SU-DHL-6 (cell line): ENCODE results near the gene MEF2A.

Experiments
- H2AFZ ChIP-seq: fragments of 200-600 bp; sonication (generic); 2 replicates; pipeline ENCODE4 v1.6.1; 2014; ENCODE audit warnings: low read depth, mild to moderate bottlenecking, moderate library complexity, mixed read lengths, antibody characterized with exemption, low read length; ENCODE audit not compliant: severe bottlenecking
- H3F3A ChIP-seq: fragments of 200-600 bp; shearing (Covaris generic); 2 replicates; pipeline ENCODE4 v1.6.0; 2016; ENCODE audit warnings: antibody characterized with exemption, mild to moderate bottlenecking; ENCODE audit not compliant: insufficient read depth
- H3K27ac ChIP-seq: fragments of 200-600 bp; sonication (generic); 2 replicates; pipeline ENCODE4 v1.5.1; 2016; ENCODE audit warnings: low read depth, mild to moderate bottlenecking, low read length, moderate library complexity, mixed read lengths
- H3K27me3 ChIP-seq: fragments of 200-600 bp; sonication (generic), shearing (Covaris generic); 2 replicates; pipeline ENCODE4 v1.6.0; 2014; ENCODE audit warnings: mild to moderate bottlenecking, low read length
- H3K36me3 ChIP-seq: fragments of 200-600 bp; sonication (generic); 2 replicates; pipeline ENCODE4 v1.6.1; 2014; ENCODE audit warnings: mild to moderate bottlenecking, low read length, mixed read lengths
- H3K4me2 ChIP-seq: fragments of 300-600, 200-600 bp; shearing (Covaris generic), sonication (generic); 2 replicates; pipeline ENCODE4 v1.6.0; 2014; ENCODE audit warnings: low read length, low read depth, mild to moderate bottlenecking; ENCODE audit not compliant: poor library complexity, severe bottlenecking
- H3K4me3 ChIP-seq: fragments of 200-600 bp; sonication (generic); 2 replicates; pipeline ENCODE4 v1.5.1; 2014; ENCODE audit warnings: antibody characterized with exemption, low read length, mild to moderate bottlenecking, mixed read lengths; ENCODE audit not compliant: insufficient read depth, poor library complexity, severe bottlenecking
- H3K79me2 ChIP-seq: fragments of 200-600 bp; sonication (generic); 2 replicates; pipeline ENCODE4 v1.6.1; 2014; ENCODE audit warnings: mild to moderate bottlenecking, low read length, moderate library complexity; ENCODE audit not compliant: insufficient read depth
- H3K9ac ChIP-seq: fragments of 200-600 bp; sonication (generic); 2 replicates; pipeline ENCODE4 v1.7.0; 2014; ENCODE audit warnings: mild to moderate bottlenecking, low read length
- H3K9me2 ChIP-seq: fragments of 200-600 bp; sonication (generic); replicated peaks from 2 replicates; pipeline ENCODE4 v1.6.1; 2014; ENCODE audit warnings: low read length; ENCODE audit not compliant: insufficient read depth
- H3K9me3 ChIP-seq: fragments of 200-600 bp; sonication (generic); 2 replicates; pipeline ENCODE4 v1.6.1; 2014; ENCODE audit warnings: low read length, mixed read lengths; ENCODE audit not compliant: insufficient read depth
- H4K20me1 ChIP-seq: fragments of 200-600 bp; sonication (generic); 2 replicates; pipeline ENCODE4 v1.6.1; 2014; ENCODE audit warnings: low read depth, mild to moderate bottlenecking, antibody characterized with exemption, low read length, moderate library complexity, mixed read lengths
- EZH2phosphoT487 ChIP-seq: fragments of 200-600 bp; sonication (generic), shearing (Covaris generic); conservative IDR thresholded peaks from 2 replicates; pipeline ENCODE4 v1.6.1; 2018; ENCODE audit warnings: mild to moderate bottlenecking, antibody characterized with exemption, low read length, moderate library complexity, mixed read lengths
- TF ChIP-seq, protein P1 (sequence below): fragments of 200-600 bp; sonication (generic); IDR thresholded peaks from one replicate; pipeline ENCODE4 v1.5.1; 2017; ENCODE audit warnings: antibody characterized with exemption, mild to moderate bottlenecking, low read length, moderate library complexity; ENCODE audit not compliant: insufficient read depth, poor library complexity, severe bottlenecking

MEF2A gene

DNA sequence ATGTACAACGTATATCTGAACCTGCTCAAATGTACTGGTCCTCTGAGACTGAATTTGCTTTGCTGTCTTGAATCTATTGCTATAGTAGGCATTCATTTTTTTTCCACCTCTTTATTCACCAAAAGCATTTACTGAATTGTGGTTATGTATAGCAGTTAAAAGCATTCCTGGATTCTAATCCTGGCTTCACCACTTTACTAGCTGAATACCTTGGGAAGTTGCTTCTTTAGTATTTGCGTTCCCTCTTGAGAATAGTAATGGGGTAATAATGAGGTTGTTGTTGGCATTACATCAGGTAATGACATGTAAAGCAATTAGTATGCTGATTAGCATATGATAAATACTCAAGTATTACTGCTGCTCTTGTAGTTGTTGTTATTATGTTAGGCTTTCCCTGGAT lies 29.1 kb downstream of the MEF2A start:
- no peak overlapping the region for H3K27ac ChIP-seq
- H3K9me2 ChIP-seq: no peaks in the 10 kb centered on the region
- H3K27me3 ChIP-seq: no peaks in the 10 kb centered on the region
- H3K9me3 ChIP-seq: peaks cover 4% of the 10 kb centered on the region; the same call in 1 of the 2 replicates
- no peak overlapping the region for H3K4me2 ChIP-seq
- peaks cover 94% of the 10 kb centered on the region for H3K79me2 ChIP-seq
- H3K36me3 ChIP-seq: peaks cover 20% of the 10 kb centered on the region
- no peak for TF ChIP-seq EZH2phosphoT487
- TF ChIP-seq, protein P1, sequence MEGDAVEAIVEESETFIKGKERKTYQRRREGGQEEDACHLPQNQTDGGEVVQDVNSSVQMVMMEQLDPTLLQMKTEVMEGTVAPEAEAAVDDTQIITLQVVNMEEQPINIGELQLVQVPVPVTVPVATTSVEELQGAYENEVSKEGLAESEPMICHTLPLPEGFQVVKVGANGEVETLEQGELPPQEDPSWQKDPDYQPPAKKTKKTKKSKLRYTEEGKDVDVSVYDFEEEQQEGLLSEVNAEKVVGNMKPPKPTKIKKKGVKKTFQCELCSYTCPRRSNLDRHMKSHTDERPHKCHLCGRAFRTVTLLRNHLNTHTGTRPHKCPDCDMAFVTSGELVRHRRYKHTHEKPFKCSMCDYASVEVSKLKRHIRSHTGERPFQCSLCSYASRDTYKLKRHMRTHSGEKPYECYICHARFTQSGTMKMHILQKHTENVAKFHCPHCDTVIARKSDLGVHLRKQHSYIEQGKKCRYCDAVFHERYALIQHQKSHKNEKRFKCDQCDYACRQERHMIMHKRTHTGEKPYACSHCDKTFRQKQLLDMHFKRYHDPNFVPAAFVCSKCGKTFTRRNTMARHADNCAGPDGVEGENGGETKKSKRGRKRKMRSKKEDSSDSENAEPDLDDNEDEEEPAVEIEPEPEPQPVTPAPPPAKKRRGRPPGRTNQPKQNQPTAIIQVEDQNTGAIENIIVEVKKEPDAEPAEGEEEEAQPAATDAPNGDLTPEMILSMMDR: no peak
- H3K9ac ChIP-seq: no peak overlapping the region
- H3K4me3 ChIP-seq: no peak overlapping the region
- H4K20me1 ChIP-seq: peaks cover 8% of the 10 kb centered on the region
- H3F3A ChIP-seq: 0 out of 2 replicates have a peak, but pooled peaks cover 6% of the 10 kb centered on the region
- H2AFZ ChIP-seq: no peak overlapping the region

DNA sequence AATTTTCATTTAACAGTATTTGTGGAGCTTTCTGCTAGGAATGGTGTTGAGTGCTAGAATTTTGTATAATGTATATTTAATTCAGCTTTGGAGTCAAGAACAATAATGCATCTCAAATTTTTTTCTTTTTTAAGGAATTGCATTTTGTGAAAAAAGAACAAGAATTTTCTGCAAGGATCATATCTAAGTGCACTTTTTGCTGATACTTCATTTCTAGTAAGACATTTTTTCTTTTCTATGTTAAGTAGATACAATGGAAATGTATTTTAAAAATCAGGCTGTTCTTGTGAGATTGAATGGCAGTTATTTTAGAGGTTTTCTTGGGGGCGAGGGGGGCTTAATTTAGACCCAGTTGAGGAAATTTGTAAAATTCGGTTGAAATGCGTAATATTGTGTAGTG lies 32.5 kb downstream of the MEF2A start:
- H3K9me2 ChIP-seq: no peaks in the 10 kb centered on the region
- no peak overlapping the region for H3K27ac ChIP-seq
- no peak overlapping the region for H3K4me2 ChIP-seq
- no peaks in the 10 kb centered on the region for H3K27me3 ChIP-seq
- H2AFZ ChIP-seq: no peak overlapping the region
- TF ChIP-seq EZH2phosphoT487: no peak
- TF ChIP-seq, protein P1: no peak
- H3K9ac ChIP-seq: no peak overlapping the region
- H3F3A ChIP-seq: 0 out of 2 replicates have a peak, but pooled peaks cover 6% of the 10 kb centered on the region
- no peak overlapping the region for H3K4me3 ChIP-seq
- peaks cover 29% of the 10 kb centered on the region for H3K36me3 ChIP-seq
- H4K20me1 ChIP-seq: no peaks in the 10 kb centered on the region
- peaks cover 4% of the 10 kb centered on the region; the same call in 1 of the 2 replicates for H3K9me3 ChIP-seq
- H3K79me2 ChIP-seq: peaks cover 89% of the 10 kb centered on the region

DNA sequence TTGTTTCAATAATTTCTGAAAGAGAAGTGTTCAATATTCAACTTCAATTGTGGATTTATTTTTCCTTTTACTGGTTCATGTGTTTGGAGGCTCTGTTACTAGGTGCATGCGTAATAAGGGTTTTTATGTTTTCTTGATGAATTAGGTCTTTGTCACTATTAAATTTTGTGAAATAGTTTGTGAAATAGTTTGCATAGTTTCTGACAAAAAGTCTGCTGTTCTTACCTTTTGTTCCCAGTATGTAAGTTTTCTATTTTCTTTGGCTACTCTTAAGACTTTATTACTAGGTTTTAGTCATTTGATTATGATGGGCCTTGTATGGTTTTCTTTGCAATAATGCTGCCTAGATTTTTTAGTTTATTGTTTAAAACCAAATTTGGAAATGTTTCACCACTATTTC lies 38.0 kb downstream of the MEF2A start:
- Histone ChIP-seq H3K9ac (no peak overlapping the region), H4K20me1 (peaks cover 4% of the 10 kb centered on the region; the same call in 1 of the 2 replicates), H2AFZ (no peak overlapping the region), H3K36me3 (peaks cover 15% of the 10 kb centered on the region; the same call in 1 of the 2 replicates), H3K79me2 (peaks cover 91% of the 10 kb centered on the region), H3K9me3 (no peaks in the 10 kb centered on the region), H3K4me2 (no peak overlapping the region), H3K9me2 (no peaks in the 10 kb centered on the region), H3K27me3 (no peaks in the 10 kb centered on the region), H3K27ac (no peak overlapping the region), H3F3A (no peaks in the 10 kb centered on the region), H3K4me3 (no peak overlapping the region)
- TF ChIP-seq EZH2phosphoT487: no peak
- TF ChIP-seq, protein P1: no peak
